ENCODE measurements around the gene FAM186B.

DNA sequence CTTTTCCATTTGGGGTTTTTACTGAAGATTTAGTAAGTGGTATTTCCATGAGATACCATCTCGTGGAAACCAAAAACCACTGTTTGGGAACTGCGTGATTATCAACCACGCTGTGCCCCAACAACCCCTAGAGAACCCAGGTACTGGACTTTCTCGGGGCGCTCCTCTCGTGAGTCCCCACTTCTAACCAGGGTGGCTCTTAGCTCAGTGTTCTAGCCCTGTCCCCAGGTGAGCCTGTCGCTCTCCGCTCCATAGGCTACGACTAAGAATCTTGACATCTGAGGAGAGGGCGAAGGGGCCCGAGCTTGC is 38.2 kb downstream of the FAM186B start:
- TF ChIP-seq, protein P1, sequence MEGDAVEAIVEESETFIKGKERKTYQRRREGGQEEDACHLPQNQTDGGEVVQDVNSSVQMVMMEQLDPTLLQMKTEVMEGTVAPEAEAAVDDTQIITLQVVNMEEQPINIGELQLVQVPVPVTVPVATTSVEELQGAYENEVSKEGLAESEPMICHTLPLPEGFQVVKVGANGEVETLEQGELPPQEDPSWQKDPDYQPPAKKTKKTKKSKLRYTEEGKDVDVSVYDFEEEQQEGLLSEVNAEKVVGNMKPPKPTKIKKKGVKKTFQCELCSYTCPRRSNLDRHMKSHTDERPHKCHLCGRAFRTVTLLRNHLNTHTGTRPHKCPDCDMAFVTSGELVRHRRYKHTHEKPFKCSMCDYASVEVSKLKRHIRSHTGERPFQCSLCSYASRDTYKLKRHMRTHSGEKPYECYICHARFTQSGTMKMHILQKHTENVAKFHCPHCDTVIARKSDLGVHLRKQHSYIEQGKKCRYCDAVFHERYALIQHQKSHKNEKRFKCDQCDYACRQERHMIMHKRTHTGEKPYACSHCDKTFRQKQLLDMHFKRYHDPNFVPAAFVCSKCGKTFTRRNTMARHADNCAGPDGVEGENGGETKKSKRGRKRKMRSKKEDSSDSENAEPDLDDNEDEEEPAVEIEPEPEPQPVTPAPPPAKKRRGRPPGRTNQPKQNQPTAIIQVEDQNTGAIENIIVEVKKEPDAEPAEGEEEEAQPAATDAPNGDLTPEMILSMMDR (IDR thresholded peaks at IDR 0.05) = no peak
- TF ChIP-seq EP300 (IDR thresholded peaks at IDR 0.05) = no peak
